Osteoblast (primary cell): ENCODE results near the gene JUN. TPM values are rescaled to one million over a fixed set of nuclear protein-coding genes. Genes with fewer than 3 reads are reported as not detected.

Experiments
- DNase-seq: peaks from one replicate; pipeline ENCODE4 v3.0.0; 2011; ENCODE audit warnings: low spot score, mixed read lengths; ENCODE audit not compliant: insufficient read length; ENCODE audit errors: missing footprints
- H2AFZ ChIP-seq: 2 replicates; pipeline ENCODE4 v1.6.0; 2011; ENCODE audit warnings: mild to moderate bottlenecking, low read length
- H3K27ac ChIP-seq: 2 replicates; pipeline ENCODE4 v1.5.1; 2011; ENCODE audit warnings: mild to moderate bottlenecking, low read depth, low read length, moderate library complexity
- H3K27me3 ChIP-seq: 2 replicates; pipeline ENCODE4 v1.6.0; 2012; ENCODE audit warnings: mild to moderate bottlenecking, control low read depth, inconsistent platforms, low read length, moderate library complexity; ENCODE audit not compliant: insufficient read depth
- H3K36me3 ChIP-seq: 2 replicates; pipeline ENCODE4 v1.5.1; 2011; ENCODE audit warnings: mild to moderate bottlenecking, low read length, control low read depth, moderate library complexity; ENCODE audit not compliant: insufficient read depth
- H3K4me1 ChIP-seq: 2 replicates; pipeline ENCODE4 v1.5.1; 2011; ENCODE audit warnings: mild to moderate bottlenecking, low read length, control low read depth, moderate library complexity; ENCODE audit not compliant: insufficient read depth
- H3K4me2 ChIP-seq: 2 replicates; pipeline ENCODE4 v1.6.0; 2011; ENCODE audit warnings: mild to moderate bottlenecking, low read length; ENCODE audit not compliant: insufficient read depth
- H3K4me3 ChIP-seq: fragments of 200-600 bp; sonication (generic); 3 replicates; pipeline ENCODE4 v1.5.1; 2012; ENCODE audit warnings: mild to moderate bottlenecking, low read length, inconsistent platforms; ENCODE audit not compliant: insufficient read depth
- H3K79me2 ChIP-seq: 2 replicates; pipeline ENCODE4 v1.6.0; 2012; ENCODE audit warnings: mild to moderate bottlenecking, low read length, control low read depth, inconsistent platforms; ENCODE audit not compliant: insufficient read depth
- H3K9me3 ChIP-seq: 2 replicates; pipeline ENCODE4 v1.5.1; 2011; ENCODE audit warnings: low read depth, low read length, control low read depth
- H4K20me1 ChIP-seq: 2 replicates; pipeline ENCODE4 v1.6.0; 2012; ENCODE audit warnings: mild to moderate bottlenecking, low read length, control low read depth; ENCODE audit not compliant: insufficient read depth
- total RNA-seq: library from RNA; depleted of rRNA; stranded (reverse); fragments of >200 nt; gene quantifications from 2 replicates; pipeline ENCODE4 v1.2.3, GENCODE V29; 2012
- TF ChIP-seq, protein P1 (sequence below): IDR thresholded peaks from 2 replicates; pipeline ENCODE4 v1.5.1; 2011; ENCODE audit warnings: mild to moderate bottlenecking, low read depth, low read length, moderate library complexity; ENCODE audit errors: extremely low read depth

The JUN gene
- 46.9 and 48.9 TPM in 2 replicates for total RNA-seq

DNA sequence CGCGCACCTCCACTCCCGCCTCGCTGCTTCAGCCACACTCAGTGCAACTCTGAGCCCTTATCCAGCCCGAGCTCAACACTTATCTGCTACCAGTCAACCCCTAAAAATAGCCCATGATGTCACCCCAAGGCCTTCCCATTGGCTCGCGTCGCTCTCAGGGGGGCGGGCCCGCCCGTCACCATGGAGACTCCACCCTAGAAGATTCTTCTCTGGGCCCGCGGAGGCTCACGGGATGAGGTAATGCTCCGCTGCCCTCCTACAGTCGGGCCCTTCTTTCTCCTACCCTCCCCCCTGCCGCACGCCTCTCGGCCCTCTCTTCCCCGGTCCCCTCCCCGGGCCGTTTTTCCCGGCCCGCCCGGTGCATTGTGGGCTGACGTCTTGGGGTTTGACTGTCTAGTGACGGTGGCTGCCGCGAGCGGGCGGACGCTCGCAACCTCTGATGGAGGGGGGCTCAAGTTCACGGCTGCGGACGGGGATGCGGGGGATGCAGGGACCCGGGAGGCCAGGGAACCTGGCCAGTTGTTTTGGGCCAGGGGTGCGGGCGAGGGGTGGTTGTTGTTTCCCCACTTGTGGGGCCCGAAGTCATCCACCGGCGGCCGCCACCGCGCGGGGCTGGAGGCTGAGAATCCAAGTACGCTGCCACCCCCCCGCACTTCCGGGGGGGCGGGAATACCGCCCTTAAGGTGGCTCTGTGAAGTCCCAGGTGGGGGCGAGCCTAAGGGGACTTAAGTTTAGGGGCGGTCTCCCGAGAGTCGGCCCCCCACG lies at the start of gene JUN:
Gene JUN, minus strand, starts transcription at position 55 of the 765 bp plus-strand sequence. CDS start 977 bp downstream, outside the sequence.
- no peaks in the 10 kb centered on the region for H3K27me3 ChIP-seq
- peak; percentile 99 for DNase-seq
- no peaks in the 10 kb centered on the region for H3K9me3 ChIP-seq
- peaks cover 34% of the 10 kb centered on the region for H3K79me2 ChIP-seq
- H2AFZ ChIP-seq: peak within 1 kb of the TSS; percentile 47
- TF ChIP-seq, protein P1, sequence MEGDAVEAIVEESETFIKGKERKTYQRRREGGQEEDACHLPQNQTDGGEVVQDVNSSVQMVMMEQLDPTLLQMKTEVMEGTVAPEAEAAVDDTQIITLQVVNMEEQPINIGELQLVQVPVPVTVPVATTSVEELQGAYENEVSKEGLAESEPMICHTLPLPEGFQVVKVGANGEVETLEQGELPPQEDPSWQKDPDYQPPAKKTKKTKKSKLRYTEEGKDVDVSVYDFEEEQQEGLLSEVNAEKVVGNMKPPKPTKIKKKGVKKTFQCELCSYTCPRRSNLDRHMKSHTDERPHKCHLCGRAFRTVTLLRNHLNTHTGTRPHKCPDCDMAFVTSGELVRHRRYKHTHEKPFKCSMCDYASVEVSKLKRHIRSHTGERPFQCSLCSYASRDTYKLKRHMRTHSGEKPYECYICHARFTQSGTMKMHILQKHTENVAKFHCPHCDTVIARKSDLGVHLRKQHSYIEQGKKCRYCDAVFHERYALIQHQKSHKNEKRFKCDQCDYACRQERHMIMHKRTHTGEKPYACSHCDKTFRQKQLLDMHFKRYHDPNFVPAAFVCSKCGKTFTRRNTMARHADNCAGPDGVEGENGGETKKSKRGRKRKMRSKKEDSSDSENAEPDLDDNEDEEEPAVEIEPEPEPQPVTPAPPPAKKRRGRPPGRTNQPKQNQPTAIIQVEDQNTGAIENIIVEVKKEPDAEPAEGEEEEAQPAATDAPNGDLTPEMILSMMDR: no peak
- peaks cover 19% of the 10 kb centered on the region for H3K36me3 ChIP-seq
- peak within 1 kb of the TSS; percentile 94 for H3K4me2 ChIP-seq
- peaks cover 21% of the 10 kb centered on the region for H3K4me1 ChIP-seq
- peaks cover 36% of the 10 kb centered on the region for H4K20me1 ChIP-seq
- H3K27ac ChIP-seq: peak within 1 kb of the TSS; percentile 98
- peak within 1 kb of the TSS; percentile 92 for H3K4me3 ChIP-seq

GRCh38 chr1:58833166-58833565 lies 49.3 kb upstream of the JUN start:
- no peaks in the 10 kb centered on the region for H3K9me3 ChIP-seq
- no peak overlapping the region for H2AFZ ChIP-seq
- no peaks in the 10 kb centered on the region for H3K36me3 ChIP-seq
- H4K20me1 ChIP-seq: no peaks in the 10 kb centered on the region
- no peak overlapping the region for H3K4me2 ChIP-seq
- peaks cover 8% of the 10 kb centered on the region for H3K4me1 ChIP-seq
- H3K79me2 ChIP-seq: no peaks in the 10 kb centered on the region
- H3K27ac ChIP-seq: no peak overlapping the region
- no peak for DNase-seq
- no peak overlapping the region for H3K4me3 ChIP-seq
- H3K27me3 ChIP-seq: no peaks in the 10 kb centered on the region
- TF ChIP-seq, protein P1: no peak

DNA sequence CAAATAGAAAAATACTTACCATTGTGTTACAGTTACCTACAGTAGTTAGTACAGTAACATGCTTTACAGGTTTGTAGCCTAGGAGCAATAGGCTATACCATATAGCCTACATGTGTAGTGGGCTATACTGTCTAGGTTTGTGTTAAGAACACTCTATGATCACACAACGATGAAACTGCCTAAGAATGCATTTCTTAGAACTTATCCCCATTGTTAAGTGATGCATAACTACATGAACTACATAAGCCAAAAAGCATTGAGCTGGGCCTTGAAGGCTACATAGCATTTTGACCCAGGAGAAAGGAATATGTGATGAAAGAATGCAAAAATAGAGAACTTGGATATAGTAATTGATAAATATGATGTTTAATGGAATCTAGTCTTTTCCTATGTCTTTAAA lies 46.4 kb upstream of the JUN start:
- Histone ChIP-seq H3K4me2 (no peak overlapping the region), H2AFZ (no peak overlapping the region), H3K9me3 (peaks cover 5% of the 10 kb centered on the region), H3K27ac (peak overlapping the region; percentile 18), H3K4me3 (no peak overlapping the region), H3K79me2 (no peaks in the 10 kb centered on the region), H3K27me3 (no peaks in the 10 kb centered on the region), H3K4me1 (peaks cover 8% of the 10 kb centered on the region), H4K20me1 (no peaks in the 10 kb centered on the region), H3K36me3 (no peaks in the 10 kb centered on the region)
- DNase-seq: no peak
- TF ChIP-seq, protein P1: no peak

DNA sequence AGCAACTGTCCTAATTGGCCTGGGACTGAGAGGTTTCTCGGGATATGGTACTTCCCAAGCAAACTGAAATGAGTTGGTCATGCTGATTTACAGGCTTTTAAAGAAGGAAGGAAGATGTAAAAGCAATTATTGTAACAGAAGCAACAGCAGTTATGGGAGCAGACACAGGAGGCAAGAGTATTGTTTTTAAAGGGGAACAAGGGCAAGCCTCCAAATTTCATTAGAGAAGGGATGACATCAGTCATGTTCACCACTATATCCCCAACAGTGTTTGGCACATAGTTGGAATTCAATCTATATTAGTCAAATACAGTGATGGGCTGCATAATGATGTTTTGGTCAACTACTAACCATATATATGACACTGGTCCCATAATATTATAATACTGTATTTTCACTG lies 46.0 kb upstream of the JUN start:
- Histone ChIP-seq H3K4me1 (peaks cover 8% of the 10 kb centered on the region), H2AFZ (no peak overlapping the region), H4K20me1 (no peaks in the 10 kb centered on the region), H3K4me2 (peak overlapping the region; percentile 13), H3K36me3 (no peaks in the 10 kb centered on the region), H3K27me3 (no peaks in the 10 kb centered on the region), H3K27ac (peak overlapping the region; percentile 18), H3K4me3 (no peak overlapping the region), H3K79me2 (no peaks in the 10 kb centered on the region), H3K9me3 (peaks cover 5% of the 10 kb centered on the region)
- TF ChIP-seq, protein P1: no peak
- DNase-seq: no peak
